Measurements from ENCODE around the gene RAB4A.

DNA sequence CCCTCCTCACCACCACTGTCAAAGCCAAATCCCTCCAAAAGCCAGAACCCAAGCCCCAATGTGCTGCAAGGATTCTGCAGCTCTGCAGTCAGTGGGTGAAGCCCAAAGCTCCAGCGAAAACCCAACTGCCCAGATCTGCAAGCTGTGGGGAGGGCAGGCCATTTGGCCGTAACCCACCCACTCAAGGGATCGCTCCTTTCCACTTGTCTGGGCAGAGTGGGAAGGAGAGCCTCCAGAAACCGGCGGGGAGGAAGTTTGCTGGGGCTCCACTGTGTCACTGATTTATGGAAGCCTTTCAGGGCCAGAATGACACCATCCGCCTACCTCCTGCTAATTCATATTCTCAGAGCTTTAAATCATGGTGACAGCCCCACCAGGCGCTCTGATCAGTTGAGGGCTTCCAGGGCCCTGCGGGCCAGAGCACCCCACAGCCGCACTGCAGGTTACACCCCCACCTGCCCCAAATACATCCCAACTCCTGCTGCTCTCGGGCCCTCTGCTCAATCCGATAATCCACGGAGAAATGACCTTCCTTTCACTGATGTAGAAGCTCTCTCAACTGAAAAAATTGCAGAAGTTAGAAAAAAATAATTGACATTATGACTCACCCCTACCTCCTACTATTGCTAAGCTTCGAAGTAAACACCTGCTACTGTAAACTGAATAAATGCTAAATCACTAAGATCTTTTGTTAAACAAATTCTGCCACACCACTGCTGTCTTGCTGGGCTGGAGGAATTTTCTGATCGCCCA lies 40.6 kb upstream of the RAB4A start:
- TF ChIP-seq, protein P1, sequence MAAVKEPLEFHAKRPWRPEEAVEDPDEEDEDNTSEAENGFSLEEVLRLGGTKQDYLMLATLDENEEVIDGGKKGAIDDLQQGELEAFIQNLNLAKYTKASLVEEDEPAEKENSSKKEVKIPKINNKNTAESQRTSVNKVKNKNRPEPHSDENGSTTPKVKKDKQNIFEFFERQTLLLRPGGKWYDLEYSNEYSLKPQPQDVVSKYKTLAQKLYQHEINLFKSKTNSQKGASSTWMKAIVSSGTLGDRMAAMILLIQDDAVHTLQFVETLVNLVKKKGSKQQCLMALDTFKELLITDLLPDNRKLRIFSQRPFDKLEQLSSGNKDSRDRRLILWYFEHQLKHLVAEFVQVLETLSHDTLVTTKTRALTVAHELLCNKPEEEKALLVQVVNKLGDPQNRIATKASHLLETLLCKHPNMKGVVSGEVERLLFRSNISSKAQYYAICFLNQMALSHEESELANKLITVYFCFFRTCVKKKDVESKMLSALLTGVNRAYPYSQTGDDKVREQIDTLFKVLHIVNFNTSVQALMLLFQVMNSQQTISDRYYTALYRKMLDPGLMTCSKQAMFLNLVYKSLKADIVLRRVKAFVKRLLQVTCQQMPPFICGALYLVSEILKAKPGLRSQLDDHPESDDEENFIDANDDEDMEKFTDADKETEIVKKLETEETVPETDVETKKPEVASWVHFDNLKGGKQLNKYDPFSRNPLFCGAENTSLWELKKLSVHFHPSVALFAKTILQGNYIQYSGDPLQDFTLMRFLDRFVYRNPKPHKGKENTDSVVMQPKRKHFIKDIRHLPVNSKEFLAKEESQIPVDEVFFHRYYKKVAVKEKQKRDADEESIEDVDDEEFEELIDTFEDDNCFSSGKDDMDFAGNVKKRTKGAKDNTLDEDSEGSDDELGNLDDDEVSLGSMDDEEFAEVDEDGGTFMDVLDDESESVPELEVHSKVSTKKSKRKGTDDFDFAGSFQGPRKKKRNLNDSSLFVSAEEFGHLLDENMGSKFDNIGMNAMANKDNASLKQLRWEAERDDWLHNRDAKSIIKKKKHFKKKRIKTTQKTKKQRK (IDR thresholded peaks at IDR 0.05; ENCODE audit: low read length): no peak
- TF ChIP-seq, protein P2, sequence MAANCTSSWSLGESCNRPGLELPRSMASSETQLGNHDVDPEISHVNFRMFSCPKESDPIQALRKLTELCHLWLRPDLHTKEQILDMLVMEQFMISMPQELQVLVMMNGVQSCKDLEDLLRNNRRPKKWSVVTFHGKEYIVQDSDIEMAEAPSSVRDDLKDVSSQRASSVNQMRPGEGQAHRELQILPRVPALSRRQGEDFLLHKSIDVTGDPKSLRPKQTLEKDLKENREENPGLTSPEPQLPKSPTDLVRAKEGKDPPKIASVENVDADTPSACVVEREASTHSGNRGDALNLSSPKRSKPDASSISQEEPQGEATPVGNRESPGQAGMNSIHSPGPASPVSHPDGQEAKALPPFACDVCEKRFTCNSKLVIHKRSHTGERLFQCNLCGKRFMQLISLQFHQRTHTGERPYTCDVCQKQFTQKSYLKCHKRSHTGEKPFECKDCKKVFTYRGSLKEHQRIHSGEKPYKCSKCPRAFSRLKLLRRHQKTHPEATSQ (CRISPR knock-in tag; IDR thresholded peaks at IDR 0.05; ENCODE audit: borderline replicate concordance): no peak
- TF ChIP-seq SMARCE1 (IDR thresholded peaks at IDR 0.05; ENCODE audit: borderline replicate concordance) (no peak), SUZ12 (IDR thresholded peaks at IDR 0.05; ENCODE audit: low read depth, low read length) (no peak), ZNF75D (CRISPR knock-in tag; IDR thresholded peaks at IDR 0.05; ENCODE audit: borderline replicate concordance) (no peak), SP1 (IDR thresholded peaks at IDR 0.05) (no peak), SP1 (CRISPR knock-in tag; IDR thresholded peaks at IDR 0.05) (no peak), RBFOX2 (IDR thresholded peaks at IDR 0.05; ENCODE audit: low read depth, low read length) (no peak), TOE1 (CRISPR knock-in tag; IDR thresholded peaks at IDR 0.05) (no peak), POLR2A (IDR thresholded peaks at IDR 0.05; ENCODE audit: insufficient read depth in 1 of 2, low read depth in 2 of 2, low read length in 2 of 2) (no peak)
- TF ChIP-seq, protein P3, sequence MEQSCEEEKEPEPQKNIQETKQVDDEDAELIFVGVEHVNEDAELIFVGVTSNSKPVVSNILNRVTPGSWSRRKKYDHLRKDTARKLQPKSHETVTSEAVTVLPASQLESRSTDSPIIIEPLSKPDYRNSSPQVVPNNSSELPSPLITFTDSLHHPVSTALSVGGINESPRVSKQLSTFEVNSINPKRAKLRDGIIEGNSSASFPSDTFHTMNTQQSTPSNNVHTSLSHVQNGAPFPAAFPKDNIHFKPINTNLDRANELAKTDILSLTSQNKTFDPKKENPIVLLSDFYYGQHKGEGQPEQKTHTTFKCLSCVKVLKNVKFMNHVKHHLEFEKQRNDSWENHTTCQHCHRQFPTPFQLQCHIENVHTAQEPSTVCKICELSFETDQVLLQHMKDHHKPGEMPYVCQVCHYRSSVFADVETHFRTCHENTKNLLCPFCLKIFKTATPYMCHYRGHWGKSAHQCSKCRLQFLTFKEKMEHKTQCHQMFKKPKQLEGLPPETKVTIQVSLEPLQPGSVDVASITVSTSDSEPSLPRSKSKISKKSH (CRISPR knock-in tag; IDR thresholded peaks at IDR 0.05; ENCODE audit: borderline replicate concordance): no peak
- TF ChIP-seq, protein P4, sequence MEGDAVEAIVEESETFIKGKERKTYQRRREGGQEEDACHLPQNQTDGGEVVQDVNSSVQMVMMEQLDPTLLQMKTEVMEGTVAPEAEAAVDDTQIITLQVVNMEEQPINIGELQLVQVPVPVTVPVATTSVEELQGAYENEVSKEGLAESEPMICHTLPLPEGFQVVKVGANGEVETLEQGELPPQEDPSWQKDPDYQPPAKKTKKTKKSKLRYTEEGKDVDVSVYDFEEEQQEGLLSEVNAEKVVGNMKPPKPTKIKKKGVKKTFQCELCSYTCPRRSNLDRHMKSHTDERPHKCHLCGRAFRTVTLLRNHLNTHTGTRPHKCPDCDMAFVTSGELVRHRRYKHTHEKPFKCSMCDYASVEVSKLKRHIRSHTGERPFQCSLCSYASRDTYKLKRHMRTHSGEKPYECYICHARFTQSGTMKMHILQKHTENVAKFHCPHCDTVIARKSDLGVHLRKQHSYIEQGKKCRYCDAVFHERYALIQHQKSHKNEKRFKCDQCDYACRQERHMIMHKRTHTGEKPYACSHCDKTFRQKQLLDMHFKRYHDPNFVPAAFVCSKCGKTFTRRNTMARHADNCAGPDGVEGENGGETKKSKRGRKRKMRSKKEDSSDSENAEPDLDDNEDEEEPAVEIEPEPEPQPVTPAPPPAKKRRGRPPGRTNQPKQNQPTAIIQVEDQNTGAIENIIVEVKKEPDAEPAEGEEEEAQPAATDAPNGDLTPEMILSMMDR (CRISPR knock-in tag; IDR thresholded peaks at IDR 0.05): no peak
- TF ChIP-seq, protein P5, sequence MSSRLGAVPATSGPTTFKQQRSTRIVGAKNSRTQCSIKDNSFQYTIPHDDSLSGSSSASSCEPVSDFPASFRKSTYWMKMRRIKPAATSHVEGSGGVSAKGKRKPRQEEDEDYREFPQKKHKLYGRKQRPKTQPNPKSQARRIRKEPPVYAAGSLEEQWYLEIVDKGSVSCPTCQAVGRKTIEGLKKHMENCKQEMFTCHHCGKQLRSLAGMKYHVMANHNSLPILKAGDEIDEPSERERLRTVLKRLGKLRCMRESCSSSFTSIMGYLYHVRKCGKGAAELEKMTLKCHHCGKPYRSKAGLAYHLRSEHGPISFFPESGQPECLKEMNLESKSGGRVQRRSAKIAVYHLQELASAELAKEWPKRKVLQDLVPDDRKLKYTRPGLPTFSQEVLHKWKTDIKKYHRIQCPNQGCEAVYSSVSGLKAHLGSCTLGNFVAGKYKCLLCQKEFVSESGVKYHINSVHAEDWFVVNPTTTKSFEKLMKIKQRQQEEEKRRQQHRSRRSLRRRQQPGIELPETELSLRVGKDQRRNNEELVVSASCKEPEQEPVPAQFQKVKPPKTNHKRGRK (CRISPR knock-in tag; IDR thresholded peaks at IDR 0.05): no peak
- TF ChIP-seq, protein P6, sequence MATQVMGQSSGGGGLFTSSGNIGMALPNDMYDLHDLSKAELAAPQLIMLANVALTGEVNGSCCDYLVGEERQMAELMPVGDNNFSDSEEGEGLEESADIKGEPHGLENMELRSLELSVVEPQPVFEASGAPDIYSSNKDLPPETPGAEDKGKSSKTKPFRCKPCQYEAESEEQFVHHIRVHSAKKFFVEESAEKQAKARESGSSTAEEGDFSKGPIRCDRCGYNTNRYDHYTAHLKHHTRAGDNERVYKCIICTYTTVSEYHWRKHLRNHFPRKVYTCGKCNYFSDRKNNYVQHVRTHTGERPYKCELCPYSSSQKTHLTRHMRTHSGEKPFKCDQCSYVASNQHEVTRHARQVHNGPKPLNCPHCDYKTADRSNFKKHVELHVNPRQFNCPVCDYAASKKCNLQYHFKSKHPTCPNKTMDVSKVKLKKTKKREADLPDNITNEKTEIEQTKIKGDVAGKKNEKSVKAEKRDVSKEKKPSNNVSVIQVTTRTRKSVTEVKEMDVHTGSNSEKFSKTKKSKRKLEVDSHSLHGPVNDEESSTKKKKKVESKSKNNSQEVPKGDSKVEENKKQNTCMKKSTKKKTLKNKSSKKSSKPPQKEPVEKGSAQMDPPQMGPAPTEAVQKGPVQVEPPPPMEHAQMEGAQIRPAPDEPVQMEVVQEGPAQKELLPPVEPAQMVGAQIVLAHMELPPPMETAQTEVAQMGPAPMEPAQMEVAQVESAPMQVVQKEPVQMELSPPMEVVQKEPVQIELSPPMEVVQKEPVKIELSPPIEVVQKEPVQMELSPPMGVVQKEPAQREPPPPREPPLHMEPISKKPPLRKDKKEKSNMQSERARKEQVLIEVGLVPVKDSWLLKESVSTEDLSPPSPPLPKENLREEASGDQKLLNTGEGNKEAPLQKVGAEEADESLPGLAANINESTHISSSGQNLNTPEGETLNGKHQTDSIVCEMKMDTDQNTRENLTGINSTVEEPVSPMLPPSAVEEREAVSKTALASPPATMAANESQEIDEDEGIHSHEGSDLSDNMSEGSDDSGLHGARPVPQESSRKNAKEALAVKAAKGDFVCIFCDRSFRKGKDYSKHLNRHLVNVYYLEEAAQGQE (IDR thresholded peaks at IDR 0.05; ENCODE audit: borderline replicate concordance in 1 of 2, low read depth in 1 of 2, low read length in 2 of 2): no peak

All from HepG2 (cell line).